ENCODE measurements around the gene HOXA13.

The HOXA13 gene

DNA sequence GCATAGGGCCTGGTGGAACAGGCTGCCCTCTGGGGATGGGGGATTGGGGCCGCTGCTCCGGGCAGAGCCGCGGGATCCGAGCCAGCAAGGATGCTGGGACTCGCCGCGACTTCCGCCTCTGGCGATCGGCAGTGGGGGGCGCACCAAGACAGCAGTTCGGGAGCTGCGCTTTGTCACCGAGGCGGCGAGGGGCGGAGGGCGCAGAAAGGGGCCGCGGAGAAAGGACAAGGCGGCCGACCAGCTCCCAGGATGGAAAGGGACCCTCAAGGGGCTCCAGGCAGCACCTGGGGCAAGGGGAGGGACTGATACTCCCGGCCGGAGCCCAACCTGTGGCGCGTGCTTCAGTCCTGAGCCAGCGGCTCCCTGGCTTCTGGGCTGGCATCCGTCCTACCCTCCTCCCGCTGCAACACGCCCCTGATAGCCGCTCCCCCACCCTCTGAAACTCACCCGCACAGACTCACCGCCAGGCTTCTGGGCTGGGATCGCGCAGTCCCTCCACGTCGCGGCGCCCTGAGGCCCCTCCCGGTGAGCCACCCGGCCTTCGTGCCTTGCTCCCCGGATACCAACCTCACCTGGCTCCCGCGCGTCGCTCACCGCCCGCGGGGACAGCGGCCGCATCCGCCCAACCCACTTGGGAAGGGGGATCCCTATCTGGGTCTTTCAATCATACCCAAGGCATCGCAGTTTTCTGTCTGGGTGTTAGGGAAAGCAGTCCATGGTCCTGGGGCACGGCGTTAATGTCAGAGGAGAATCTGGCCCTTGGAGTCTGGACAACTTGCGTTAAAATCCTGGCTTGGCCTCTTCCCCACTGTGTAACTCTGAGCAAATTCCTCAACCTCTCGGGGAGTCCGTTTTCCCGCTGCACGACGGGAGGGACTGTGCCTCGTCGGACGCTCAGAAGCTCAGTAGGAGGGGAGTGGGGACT, 35.8 kb upstream of the HOXA13 start (continued):
- TF ChIP-seq ZNF580 (tag by site-specific recombination; IDR thresholded peaks at IDR 0.05) (no peak), ZNF426 (tag by site-specific recombination; IDR thresholded peaks at IDR 0.05) (no peak), SETDB1 (IDR thresholded peaks at IDR 0.05; ENCODE audit: insufficient read length, low read length) (no peak)

DNA sequence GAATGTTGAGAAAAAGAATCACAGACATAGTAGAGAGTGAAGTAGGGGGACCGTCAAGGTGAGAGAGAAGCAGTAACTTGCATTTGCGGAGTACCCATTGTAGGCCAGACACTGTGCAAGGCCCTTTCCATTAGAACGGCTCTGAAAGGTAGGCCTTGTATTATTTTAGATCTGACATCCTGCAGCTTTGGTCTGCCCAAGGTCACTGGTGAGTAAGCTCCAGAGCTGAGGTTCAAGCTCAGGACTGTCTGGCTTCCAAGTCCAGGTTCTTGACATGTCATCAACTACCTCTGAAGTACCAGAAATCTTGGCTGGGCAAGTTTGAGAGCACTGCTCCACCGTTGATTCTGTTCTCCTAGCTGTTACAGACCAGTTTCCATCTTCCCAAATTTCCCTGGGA, 29.6 kb upstream of the HOXA13 start:
- no peaks in the 10 kb centered on the region for H3K9me3 ChIP-seq (ENCODE audit: control insufficient read depth, insufficient read depth, low read depth, low read length)
- POLR2A ChIA-PET: no interaction called here
- H3K4me1 ChIP-seq (ENCODE audit: control insufficient read depth, insufficient read depth, low read length): no peaks in the 10 kb centered on the region
- CTCF ChIA-PET: no interaction called here
- no peak overlapping the region for H3K27ac ChIP-seq (ENCODE audit: extremely low read depth, low read depth, low read length)
- no peaks in the 10 kb centered on the region for H3K36me3 ChIP-seq (ENCODE audit: control insufficient read depth in 2 of 2, insufficient read depth in 1 of 2, low read length in 2 of 2)
- TF ChIP-seq ZBTB20 (tag by site-specific recombination; IDR thresholded peaks at IDR 0.05): no peak
- no peak for TF ChIP-seq ZNF133 (tag by site-specific recombination; IDR thresholded peaks at IDR 0.05)
- H3K4me3 ChIP-seq (ENCODE audit: low read depth, low read length): no peak overlapping the region

DNA sequence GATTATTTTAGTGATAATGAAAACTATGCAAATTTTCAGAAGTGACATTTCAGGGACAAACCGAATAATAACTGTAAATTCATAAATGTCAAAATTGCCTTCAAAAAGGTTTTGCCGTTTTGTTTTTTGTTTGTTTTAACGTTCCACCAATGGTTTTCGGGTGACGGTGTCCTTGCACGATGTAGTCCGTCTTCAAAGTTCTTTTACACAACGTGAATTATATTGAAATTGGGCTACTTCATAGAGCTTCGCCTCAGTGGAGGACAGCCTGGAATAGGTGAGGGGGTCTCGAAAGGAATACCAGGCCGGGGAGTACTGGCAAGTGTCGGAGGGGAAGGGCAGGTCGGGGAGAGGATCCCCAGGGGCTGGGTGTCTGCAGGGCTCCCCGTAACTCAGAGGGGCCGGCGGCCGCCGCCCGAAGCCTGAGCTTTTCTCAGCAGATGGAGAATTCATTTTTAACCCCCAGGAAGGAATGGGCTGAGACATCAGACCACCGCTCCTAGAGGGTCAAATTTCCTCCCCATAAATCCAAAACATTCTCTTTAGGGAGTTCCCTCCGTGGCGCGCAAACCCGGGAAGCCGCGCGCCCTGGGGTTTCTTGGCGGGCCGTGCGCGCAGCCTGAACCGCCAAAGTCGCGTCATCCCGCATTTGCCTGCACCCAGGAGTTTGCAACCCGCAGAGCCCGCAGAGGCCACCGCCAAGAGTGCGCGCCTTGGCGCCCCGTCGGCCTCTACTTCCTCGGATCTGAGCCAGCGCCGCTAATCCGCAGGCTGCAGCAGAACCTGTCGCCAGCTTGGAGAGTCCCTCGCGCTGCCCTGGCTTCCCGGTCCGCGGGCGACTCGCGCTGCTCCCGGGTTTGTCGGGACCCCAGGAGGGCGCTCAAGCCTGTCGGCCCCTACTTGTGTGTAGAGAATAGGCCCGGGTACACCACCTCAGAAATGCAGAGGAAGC, 25.4 kb upstream of the HOXA13 start:
- Histone ChIP-seq H3K27ac (ENCODE audit: extremely low read depth, low read depth, low read length) (no peak overlapping the region), H3K9me3 (ENCODE audit: control insufficient read depth, insufficient read depth, low read depth, low read length) (no peaks in the 10 kb centered on the region), H3K4me3 (ENCODE audit: low read depth, low read length) (no peak overlapping the region), H3K36me3 (ENCODE audit: control insufficient read depth in 2 of 2, insufficient read depth in 1 of 2, low read length in 2 of 2) (no peaks in the 10 kb centered on the region), H3K4me1 (ENCODE audit: control insufficient read depth, insufficient read depth, low read length) (no peaks in the 10 kb centered on the region)
- ChIA-PET POLR2A (no interaction called here), CTCF (no interaction called here)
- TF ChIP-seq ZNF138 (tag by site-specific recombination; IDR thresholded peaks at IDR 0.05; ENCODE audit: borderline replicate concordance) (no peak), BCL11B (tag by site-specific recombination; IDR thresholded peaks at IDR 0.05; ENCODE audit: low read depth) (no peak), ZNF830 (tag by site-specific recombination; IDR thresholded peaks at IDR 0.05; ENCODE audit: low read depth) (no peak), ZFP41 (tag by site-specific recombination; IDR thresholded peaks at IDR 0.05; ENCODE audit: borderline replicate concordance) (no peak)

- Histone ChIP-seq H3K27ac (ENCODE audit: extremely low read depth, low read depth, low read length) (no peak overlapping the region), H3K36me3 (ENCODE audit: control insufficient read depth in 2 of 2, insufficient read depth in 1 of 2, low read length in 2 of 2) (no peaks in the 10 kb centered on the region), H3K9me3 (ENCODE audit: control insufficient read depth, insufficient read depth, low read depth, low read length) (no peaks in the 10 kb centered on the region), H3K4me3 (ENCODE audit: low read depth, low read length) (no peak overlapping the region), H3K4me1 (ENCODE audit: control insufficient read depth, insufficient read depth, low read length) (no peaks in the 10 kb centered on the region)
- no peak for TF ChIP-seq ZNF341 (tag by site-specific recombination; IDR thresholded peaks at IDR 0.05; ENCODE audit: low read depth)
- TF ChIP-seq GFI1B (tag by site-specific recombination; IDR thresholded peaks at IDR 0.05): no peak
- no peak for TF ChIP-seq ZNF791 (tag by site-specific recombination; IDR thresholded peaks at IDR 0.05)
- no peak for TF ChIP-seq ZBTB6 (tag by site-specific recombination; IDR thresholded peaks at IDR 0.05)
- TF ChIP-seq ZNF157 (tag by site-specific recombination; IDR thresholded peaks at IDR 0.05): no peak
- no peak for TF ChIP-seq ZNF175 (tag by site-specific recombination; IDR thresholded peaks at IDR 0.05)
- TF ChIP-seq ZNF549 (tag by site-specific recombination; IDR thresholded peaks at IDR 0.05): no peak
- TF ChIP-seq, protein P1, sequence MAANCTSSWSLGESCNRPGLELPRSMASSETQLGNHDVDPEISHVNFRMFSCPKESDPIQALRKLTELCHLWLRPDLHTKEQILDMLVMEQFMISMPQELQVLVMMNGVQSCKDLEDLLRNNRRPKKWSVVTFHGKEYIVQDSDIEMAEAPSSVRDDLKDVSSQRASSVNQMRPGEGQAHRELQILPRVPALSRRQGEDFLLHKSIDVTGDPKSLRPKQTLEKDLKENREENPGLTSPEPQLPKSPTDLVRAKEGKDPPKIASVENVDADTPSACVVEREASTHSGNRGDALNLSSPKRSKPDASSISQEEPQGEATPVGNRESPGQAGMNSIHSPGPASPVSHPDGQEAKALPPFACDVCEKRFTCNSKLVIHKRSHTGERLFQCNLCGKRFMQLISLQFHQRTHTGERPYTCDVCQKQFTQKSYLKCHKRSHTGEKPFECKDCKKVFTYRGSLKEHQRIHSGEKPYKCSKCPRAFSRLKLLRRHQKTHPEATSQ (tag by site-specific recombination; IDR thresholded peaks at IDR 0.05): no peak
- no peak for TF ChIP-seq ZNF571 (tag by site-specific recombination; IDR thresholded peaks at IDR 0.05)
- no peak for TF ChIP-seq ZNF473 (tag by site-specific recombination; IDR thresholded peaks at IDR 0.05)
- ChIA-PET CTCF (interaction anchor here (1.0 to 1.9 kb wide), 3 partner anchors 11 to 873 kb away, joined by 3 to 6 read pairs (median 4); no protein-coding TSS in a partner anchor), POLR2A (no interaction called here)
Observed at GRCh38 chr7:27223941-27224575, 24.2 kb upstream of the HOXA13 start.
